HEK293T (cell line): ENCODE results near the gene LYVE1.

Experiments used
- BHLHE40 ChIP-seq: fragments of 450-650 bp; IDR thresholded peaks from 2 replicates; pipeline ENCODE4 v1.6.1; 2016; ENCODE audit warnings: mild to moderate bottlenecking, moderate library complexity, borderline replicate concordance
- FOXA1 ChIP-seq: fragments of 450-650 bp; IDR thresholded peaks from 2 replicates; pipeline ENCODE4 v1.6.1; 2016; ENCODE audit warnings: mild to moderate bottlenecking
- FOXK2 ChIP-seq: fragments of 450-650 bp; IDR thresholded peaks from 2 replicates; pipeline ENCODE4 v1.6.1; 2016; ENCODE audit warnings: mild to moderate bottlenecking
- FOXM1 ChIP-seq: fragments of 450-650 bp; IDR thresholded peaks from 2 replicates; pipeline ENCODE4 v1.6.1; 2017; ENCODE audit warnings: mild to moderate bottlenecking, borderline replicate concordance
- HDGF ChIP-seq: fragments of 450-650 bp; IDR thresholded peaks from 2 replicates; pipeline ENCODE4 v1.6.1; 2017; ENCODE audit warnings: antibody characterized with exemption, borderline replicate concordance
- SUZ12 ChIP-seq: fragments of 450-650 bp; IDR thresholded peaks from 2 replicates; pipeline ENCODE4 v1.6.1; 2016; ENCODE audit warnings: mild to moderate bottlenecking
- ZNF384 ChIP-seq: fragments of 450-650 bp; IDR thresholded peaks from 2 replicates; pipeline ENCODE4 v1.6.1; 2016

GRCh38 chr11:10606536-10607208, 38.2 kb upstream of the LYVE1 start:
- TF ChIP-seq SUZ12 = no peak
- TF ChIP-seq BHLHE40 = no peak
- no peak for TF ChIP-seq HDGF
- TF ChIP-seq FOXM1 = no peak
- no peak for TF ChIP-seq ZNF384
- no peak for TF ChIP-seq FOXK2
- no peak for TF ChIP-seq FOXA1
